ENCODE results near the gene SEMA4F. TPM values are rescaled to one million over a fixed set of nuclear protein-coding genes. Genes with fewer than 3 reads are reported as not detected.
A peak's percentile ranks its signal among the peaks of the same experiment; 100 is the strongest.

Gene SEMA4F
- 2.5 TPM for total RNA-seq
- polyA plus RNA-seq: 3.5 TPM
- long read RNA-seq, donor 1: 0 reads
- long read RNA-seq, donor 2: 0 reads
- long read RNA-seq, donor 3: 0 reads
- long read RNA-seq, donor 4: 0 reads
- long read RNA-seq, donor 5, full-length matches to known transcripts: 1 of 1 reads
- long read RNA-seq, donor 5, partial matches to known transcripts: 0 of 1 reads
- long read RNA-seq, donor 5, other reads (novel, unspliced or antisense): 0 of 1 reads
- long read RNA-seq, donor 6: 0 reads
- long read RNA-seq, donor 7, partial matches to known transcripts: 6 of 6 reads
- long read RNA-seq, donor 7, other reads (novel, unspliced or antisense): 0 of 6 reads
- long read RNA-seq, donor 8: 0 reads
- long read RNA-seq, donor 9: 0 reads
- long read RNA-seq, donor 10, full-length matches to known transcripts: 2 of 2 reads
- long read RNA-seq, donor 10, partial matches to known transcripts: 0 of 2 reads
- long read RNA-seq, donor 10, other reads (novel, unspliced or antisense): 0 of 2 reads

GRCh38 chr2:74653985-74654882, at the start of gene SEMA4F:
TSS of gene SEMA4F (plus strand) at chr2:74654247. CDS start at chr2:74654377, 130 bp downstream.
- H3K27ac ChIP-seq (ENCODE audit: low read depth in 1 of 2, low read length in 1 of 2): peak within 1 kb of the TSS in 1 of 2 donors; percentile 36
- DNase-seq (ENCODE audit: low read depth in 6 of 9, low spot score in 9 of 9): peak; percentile 85 to 97 (median 92)
- 2% methylated on average over 79 of the region's 79 CpGs for WGBS

GRCh38 chr2:74606927-74607326, 47.1 kb upstream of the SEMA4F start:
- no peak for DNase-seq (ENCODE audit: low read depth in 6 of 9, low spot score in 9 of 9)
- no peak overlapping the region for H3K27ac ChIP-seq (ENCODE audit: low read depth in 1 of 2, low read length in 1 of 2)
- H3K4me1 ChIP-seq (ENCODE audit: control insufficient read depth in 2 of 2, insufficient read depth in 2 of 2, low read length in 2 of 2): no peaks in the 10 kb centered on the region
- no peaks in the 10 kb centered on the region for H3K36me3 ChIP-seq (ENCODE audit: control insufficient read depth in 2 of 2, insufficient read depth in 2 of 2, low read length in 1 of 2)
- H3K27me3 ChIP-seq (ENCODE audit: control insufficient read depth in 2 of 2, insufficient read depth in 1 of 2, low read length in 1 of 2): peaks cover 0 to 6% of the 10 kb centered on the region in 2 donors
- no peaks in the 10 kb centered on the region for H3K9me3 ChIP-seq (ENCODE audit: control insufficient read depth in 2 of 2, insufficient read depth in 1 of 2, low read length in 1 of 2)
- H3K4me3 ChIP-seq (ENCODE audit: low read length in 2 of 2): no peak overlapping the region
- 90% methylated on average over 5 of the region's 5 CpGs for WGBS

More at GRCh38 chr2:74653985-74654882, at the start of gene SEMA4F:
- H3K4me3 ChIP-seq (ENCODE audit: low read length in 2 of 2): peak within 1 kb of the TSS; percentile 63 to 83
- H3K36me3 ChIP-seq (ENCODE audit: control insufficient read depth in 2 of 2, insufficient read depth in 2 of 2, low read length in 1 of 2): no peaks in the 10 kb centered on the region
- H3K4me1 ChIP-seq (ENCODE audit: control insufficient read depth in 2 of 2, insufficient read depth in 2 of 2, low read length in 2 of 2): peaks cover 10 to 11% of the 10 kb centered on the region in 2 donors
- H3K27me3 ChIP-seq (ENCODE audit: control insufficient read depth in 2 of 2, insufficient read depth in 1 of 2, low read length in 1 of 2): peaks cover 10 to 18% of the 10 kb centered on the region in 2 donors
- H3K9me3 ChIP-seq (ENCODE audit: control insufficient read depth in 2 of 2, insufficient read depth in 1 of 2, low read length in 1 of 2): no peaks in the 10 kb centered on the region

GRCh38 chr2:74617122-74617521, 36.9 kb upstream of the SEMA4F start:
- Histone ChIP-seq H3K27ac (ENCODE audit: low read depth in 1 of 2, low read length in 1 of 2) (no peak overlapping the region), H3K4me1 (ENCODE audit: control insufficient read depth in 2 of 2, insufficient read depth in 2 of 2, low read length in 2 of 2) (no peaks in the 10 kb centered on the region), H3K36me3 (ENCODE audit: control insufficient read depth in 2 of 2, insufficient read depth in 2 of 2, low read length in 1 of 2) (no peaks in the 10 kb centered on the region), H3K4me3 (ENCODE audit: low read length in 2 of 2) (no peak overlapping the region), H3K9me3 (ENCODE audit: control insufficient read depth in 2 of 2, insufficient read depth in 1 of 2, low read length in 1 of 2) (no peaks in the 10 kb centered on the region), H3K27me3 (ENCODE audit: control insufficient read depth in 2 of 2, insufficient read depth in 1 of 2, low read length in 1 of 2) (no peaks in the 10 kb centered on the region)
- 97% methylated on average over 3 of the region's 3 CpGs for WGBS
- DNase-seq (ENCODE audit: low read depth in 6 of 9, low spot score in 9 of 9): no peak

- Histone ChIP-seq H3K9me3 (ENCODE audit: control insufficient read depth in 2 of 2, insufficient read depth in 1 of 2, low read length in 1 of 2) (no peaks in the 10 kb centered on the region), H3K27me3 (ENCODE audit: control insufficient read depth in 2 of 2, insufficient read depth in 1 of 2, low read length in 1 of 2) (no peaks in the 10 kb centered on the region), H3K4me3 (ENCODE audit: low read length in 2 of 2) (no peak overlapping the region), H3K36me3 (ENCODE audit: control insufficient read depth in 2 of 2, insufficient read depth in 2 of 2, low read length in 1 of 2) (no peaks in the 10 kb centered on the region), H3K4me1 (ENCODE audit: control insufficient read depth in 2 of 2, insufficient read depth in 2 of 2, low read length in 2 of 2) (no peaks in the 10 kb centered on the region), H3K27ac (ENCODE audit: low read depth in 1 of 2, low read length in 1 of 2) (no peak overlapping the region)
- WGBS: 92% methylated on average over 6 of the region's 6 CpGs
- no peak for DNase-seq (ENCODE audit: low read depth in 6 of 9, low spot score in 9 of 9)
Measured at GRCh38 chr2:74618410-74619083, 35.5 kb upstream of the SEMA4F start.

GRCh38 chr2:74619651-74620297, 34.3 kb upstream of the SEMA4F start:
- no peaks in the 10 kb centered on the region for H3K36me3 ChIP-seq (ENCODE audit: control insufficient read depth in 2 of 2, insufficient read depth in 2 of 2, low read length in 1 of 2)
- no peaks in the 10 kb centered on the region for H3K27me3 ChIP-seq (ENCODE audit: control insufficient read depth in 2 of 2, insufficient read depth in 1 of 2, low read length in 1 of 2)
- H3K27ac ChIP-seq (ENCODE audit: low read depth in 1 of 2, low read length in 1 of 2): no peak overlapping the region
- DNase-seq (ENCODE audit: low read depth in 6 of 9, low spot score in 9 of 9): no peak
- H3K4me1 ChIP-seq (ENCODE audit: control insufficient read depth in 2 of 2, insufficient read depth in 2 of 2, low read length in 2 of 2): no peaks in the 10 kb centered on the region
- 83% methylated on average over 5 of the region's 5 CpGs for WGBS
- H3K4me3 ChIP-seq (ENCODE audit: low read length in 2 of 2): no peak overlapping the region
- H3K9me3 ChIP-seq (ENCODE audit: control insufficient read depth in 2 of 2, insufficient read depth in 1 of 2, low read length in 1 of 2): no peaks in the 10 kb centered on the region

- 98% methylated on average over 12 of the region's 12 CpGs for WGBS
- Histone ChIP-seq H3K4me3 (ENCODE audit: low read length in 2 of 2) (no peak overlapping the region), H3K4me1 (ENCODE audit: control insufficient read depth in 2 of 2, insufficient read depth in 2 of 2, low read length in 2 of 2) (no peaks in the 10 kb centered on the region), H3K9me3 (ENCODE audit: control insufficient read depth in 2 of 2, insufficient read depth in 1 of 2, low read length in 1 of 2) (no peaks in the 10 kb centered on the region), H3K36me3 (ENCODE audit: control insufficient read depth in 2 of 2, insufficient read depth in 2 of 2, low read length in 1 of 2) (no peaks in the 10 kb centered on the region), H3K27me3 (ENCODE audit: control insufficient read depth in 2 of 2, insufficient read depth in 1 of 2, low read length in 1 of 2) (no peaks in the 10 kb centered on the region), H3K27ac (ENCODE audit: low read depth in 1 of 2, low read length in 1 of 2) (no peak overlapping the region)
- DNase-seq (ENCODE audit: low read depth in 6 of 9, low spot score in 9 of 9): no peak
Measured at GRCh38 chr2:74620671-74621070, 33.4 kb upstream of the SEMA4F start.

GRCh38 chr2:74625658-74626425, 28.2 kb upstream of the SEMA4F start:
- Histone ChIP-seq H3K9me3 (ENCODE audit: control insufficient read depth in 2 of 2, insufficient read depth in 1 of 2, low read length in 1 of 2) (no peaks in the 10 kb centered on the region), H3K4me3 (ENCODE audit: low read length in 2 of 2) (no peak overlapping the region), H3K4me1 (ENCODE audit: control insufficient read depth in 2 of 2, insufficient read depth in 2 of 2, low read length in 2 of 2) (no peaks in the 10 kb centered on the region), H3K27me3 (ENCODE audit: control insufficient read depth in 2 of 2, insufficient read depth in 1 of 2, low read length in 1 of 2) (no peaks in the 10 kb centered on the region), H3K36me3 (ENCODE audit: control insufficient read depth in 2 of 2, insufficient read depth in 2 of 2, low read length in 1 of 2) (no peaks in the 10 kb centered on the region), H3K27ac (ENCODE audit: low read depth in 1 of 2, low read length in 1 of 2) (no peak overlapping the region)
- DNase-seq (ENCODE audit: low read depth in 6 of 9, low spot score in 9 of 9): no peak
- WGBS: 95% methylated on average over 5 of the region's 5 CpGs

GRCh38 chr2:74628538-74629105, 25.4 kb upstream of the SEMA4F start:
- WGBS: 63% methylated on average over 3 of the region's 3 CpGs
- no peaks in the 10 kb centered on the region for H3K4me1 ChIP-seq (ENCODE audit: control insufficient read depth in 2 of 2, insufficient read depth in 2 of 2, low read length in 2 of 2)
- H3K4me3 ChIP-seq (ENCODE audit: low read length in 2 of 2): no peak overlapping the region
- H3K27me3 ChIP-seq (ENCODE audit: control insufficient read depth in 2 of 2, insufficient read depth in 1 of 2, low read length in 1 of 2): no peaks in the 10 kb centered on the region
- H3K36me3 ChIP-seq (ENCODE audit: control insufficient read depth in 2 of 2, insufficient read depth in 2 of 2, low read length in 1 of 2): no peaks in the 10 kb centered on the region
- no peak overlapping the region for H3K27ac ChIP-seq (ENCODE audit: low read depth in 1 of 2, low read length in 1 of 2)
- no peak for DNase-seq (ENCODE audit: low read depth in 6 of 9, low spot score in 9 of 9)
- no peaks in the 10 kb centered on the region for H3K9me3 ChIP-seq (ENCODE audit: control insufficient read depth in 2 of 2, insufficient read depth in 1 of 2, low read length in 1 of 2)
